GM23338 (cell line): ENCODE measurements around the gene DNM2. TPM values are rescaled to one million over a fixed set of nuclear protein-coding genes. Genes with fewer than 3 reads are reported as not detected.
"Not testable (repeated sequence)": the region's sequence is repeated elsewhere in the genome, so short reads cannot be mapped to it uniquely, and the experiment has no call there.

Experiments used
- ATAC-seq: fragments of 200-7000 bp; cut with Tn5 transposase; 3 replicates; pipeline ENCODE4 v1.9.1; 2020
- DNase-seq: peaks from one replicate; pipeline ENCODE4 v3.0.0-alpha.2; 2015; ENCODE audit warnings: low spot score
- H2AFZ ChIP-seq: fragments of 200-600 bp; sonication (generic); 2 replicates; pipeline ENCODE4 v1.8.0; 2016; ENCODE audit warnings: antibody characterized with exemption, mild to moderate bottlenecking, moderate library complexity
- H3F3A ChIP-seq: fragments of 200-600 bp; sonication (generic); replicated peaks from 2 replicates; pipeline ENCODE4 v1.8.0; 2017; ENCODE audit warnings: antibody characterized with exemption, mixed run types, low read depth
- H3K27ac ChIP-seq: fragments of 200-600 bp; sonication (generic); 2 replicates; pipeline ENCODE4 v1.6.1; 2016; ENCODE audit warnings: low read depth
- H3K27me3 ChIP-seq: fragments of 200-600 bp; sonication (generic); 2 replicates; pipeline ENCODE4 v1.8.0; 2016; ENCODE audit warnings: mild to moderate bottlenecking, mixed run types, moderate library complexity; ENCODE audit not compliant: insufficient read depth
- H3K36me3 ChIP-seq: fragments of 200-600 bp; sonication (generic); 2 replicates; pipeline ENCODE4 v1.8.0; 2016; ENCODE audit warnings: mild to moderate bottlenecking; ENCODE audit not compliant: insufficient read depth
- H3K4me1 ChIP-seq: fragments of 200-600 bp; sonication (generic); 2 replicates; pipeline ENCODE4 v1.8.0; 2016; ENCODE audit warnings: mild to moderate bottlenecking, moderate library complexity; ENCODE audit not compliant: insufficient read depth
- H3K4me2 ChIP-seq: fragments of 200-600 bp; sonication (generic); 2 replicates; pipeline ENCODE4 v1.7.1; 2017; ENCODE audit warnings: mixed run types
- H3K4me3 ChIP-seq: fragments of 200-600 bp; sonication (generic); 2 replicates; pipeline ENCODE4 v1.6.1; 2016; ENCODE audit warnings: mixed run types
- H3K79me2 ChIP-seq: fragments of 200-600 bp; sonication (generic); replicated peaks from 2 replicates; pipeline ENCODE4 v1.8.0; 2017; ENCODE audit warnings: mild to moderate bottlenecking; ENCODE audit not compliant: insufficient read depth
- H3K9me2 ChIP-seq: fragments of 200-600 bp; sonication (generic); 2 replicates; pipeline ENCODE4 v1.8.0; 2017; ENCODE audit not compliant: insufficient read depth
- H4K20me1 ChIP-seq: fragments of 200-600 bp; sonication (generic); replicated peaks from 2 replicates; pipeline ENCODE4 v1.8.0; 2017; ENCODE audit warnings: mild to moderate bottlenecking; ENCODE audit not compliant: insufficient read depth
- H3K27ac Mint-ChIP-seq: 2 replicates; pipeline ENCODE4 v1.8.0; 2020; ENCODE audit warnings: inconsistent platforms, mild to moderate bottlenecking, moderate library complexity, mixed read lengths
- H3K27me3 Mint-ChIP-seq: 3 replicates; pipeline ENCODE4 v1.8.0; 2022; ENCODE audit warnings: low read depth, mild to moderate bottlenecking, moderate library complexity, mixed read lengths, inconsistent platforms; ENCODE audit not compliant: insufficient read depth, poor library complexity
- H3K36me3 Mint-ChIP-seq: 3 replicates; pipeline ENCODE4 v1.8.0; 2021; ENCODE audit warnings: low read depth, mild to moderate bottlenecking, inconsistent platforms, moderate library complexity, mixed read lengths
- H3K4me1 Mint-ChIP-seq: 3 replicates; pipeline ENCODE4 v1.8.0; 2020; ENCODE audit warnings: mild to moderate bottlenecking, inconsistent platforms, mixed read lengths
- H3K4me3 Mint-ChIP-seq: 3 replicates; pipeline ENCODE4 v1.8.0; 2021; ENCODE audit warnings: moderate library complexity, mild to moderate bottlenecking, inconsistent platforms, mixed read lengths
- H3K9me3 Mint-ChIP-seq: 3 replicates; pipeline ENCODE4 v1.8.0; 2020; ENCODE audit warnings: moderate library complexity, mild to moderate bottlenecking, inconsistent platforms, mixed read lengths
- CREB1 ChIP-seq: fragments of 250-450 bp; sonication (Bioruptor Pico); IDR thresholded peaks from 2 replicates; pipeline ENCODE4 v1.5.0; 2020; ENCODE audit warnings: low read depth, mild to moderate bottlenecking, moderate library complexity
- ETS1 ChIP-seq: IDR thresholded peaks from 2 replicates; pipeline ENCODE4 v1.6.1; 2016; ENCODE audit warnings: antibody characterized with exemption
- EZH2 ChIP-seq: fragments of 200-600 bp; sonication (generic); IDR thresholded peaks from one replicate; pipeline ENCODE4 v1.8.0; 2017; ENCODE audit warnings: antibody characterized with exemption, mild to moderate bottlenecking, low read depth; ENCODE audit not compliant: unreplicated experiment
- JUNB ChIP-seq: IDR thresholded peaks from one replicate; pipeline ENCODE4 v1.6.1; 2016; ENCODE audit warnings: antibody characterized with exemption; ENCODE audit not compliant: unreplicated experiment
- NANOG ChIP-seq: IDR thresholded peaks from 2 replicates; pipeline ENCODE4 v1.6.1; 2016; ENCODE audit warnings: antibody characterized with exemption, borderline replicate concordance
- POLR2AphosphoS5 ChIP-seq: IDR thresholded peaks from 2 replicates; pipeline ENCODE4 v1.6.1; 2016; ENCODE audit warnings: antibody characterized with exemption, low read depth
- REST ChIP-seq: IDR thresholded peaks from one replicate; pipeline ENCODE4 v1.6.1; 2018; ENCODE audit warnings: antibody characterized with exemption; ENCODE audit not compliant: unreplicated experiment
- STAT1 ChIP-seq: IDR thresholded peaks from one replicate; pipeline ENCODE4 v1.6.1; 2016; ENCODE audit warnings: antibody characterized with exemption; ENCODE audit not compliant: unreplicated experiment
- ZNF331 ChIP-seq: fragments of 250-450 bp; sonication (Bioruptor Pico); IDR thresholded peaks from 2 replicates; pipeline ENCODE4 v1.5.0; 2020; ENCODE audit warnings: low read depth, mild to moderate bottlenecking, moderate library complexity
- ZNF462 ChIP-seq: fragments of 250-450 bp; sonication (Bioruptor Pico); IDR thresholded peaks from 2 replicates; pipeline ENCODE4 v1.5.0; 2020; ENCODE audit warnings: mild to moderate bottlenecking, moderate library complexity
- polyA plus RNA-seq: library from polyadenylated mRNA; unstranded; fragments of >200 nt; fragmentation: Nextera tagmentation; extraction: Ambion mirVana; gene quantifications from 2 replicates; pipeline ENCODE4 v1.2.1, GENCODE V29; 2016
- total RNA-seq: library from RNA; depleted of rRNA; stranded (reverse); fragments of >200 nt; shearing (Covaris generic); gene quantifications from 2 replicates; pipeline ENCODE4 v1.2.3, GENCODE V29; 2014

DNM2 gene
- total and polyA plus RNA-seq, 2 experiments from 2014 or later: 40.7 to 138 TPM

GRCh38 chr19:10758050-10758449, 40.2 kb downstream of the DNM2 start:
- H3K4me1 Mint-ChIP-seq: peaks cover 27% of the 10 kb centered on the region
- H2AFZ ChIP-seq, H3K36me3 ChIP-seq, H3K4me2 ChIP-seq, H3K27me3 Mint-ChIP-seq, DNase-seq, H3K9me3 Mint-ChIP-seq, H3K4me1 ChIP-seq, H3K27ac ChIP-seq, H3K4me3 Mint-ChIP-seq, H3K4me3 ChIP-seq, ATAC-seq, H3K27ac Mint-ChIP-seq, H3K9me2 ChIP-seq, H3K27me3 ChIP-seq: not testable (repeated sequence)
- peaks cover 24% of the 10 kb centered on the region for H3K36me3 Mint-ChIP-seq
- Histone ChIP-seq H4K20me1 (peaks cover 16% of the 10 kb centered on the region; the same call in 1 of the 2 replicates), H3F3A (peaks cover 12% of the 10 kb centered on the region; the same call in 1 of the 2 replicates), H3K79me2 (peaks cover 24% of the 10 kb centered on the region)

- Histone ChIP-seq H3K27ac (no peak overlapping the region), H4K20me1 (peaks cover 13% of the 10 kb centered on the region; the same call in 1 of the 2 replicates)
- no peaks in the 10 kb centered on the region for H3K9me3 Mint-ChIP-seq
- TF ChIP-seq CREB1 (CRISPR knock-in tag): no peak
- no peak for TF ChIP-seq POLR2AphosphoS5
- no peak for TF ChIP-seq ZNF331 (CRISPR knock-in tag)
- TF ChIP-seq NANOG: no peak
- TF ChIP-seq ETS1: no peak
- TF ChIP-seq ZNF462 (CRISPR knock-in tag): no peak
- no peak for TF ChIP-seq REST
- TF ChIP-seq STAT1: no peak
- no peak for TF ChIP-seq EZH2
- no peak for TF ChIP-seq JUNB
Measured at GRCh38 chr19:10758978-10759377, 41.1 kb downstream of the DNM2 start.

More at GRCh38 chr19:10758978-10759377, 41.1 kb downstream of the DNM2 start:
- Mint-ChIP-seq H3K4me3 (no peak overlapping the region; the same call in 2 of the 3 replicates), H3K4me1 (peaks cover 27% of the 10 kb centered on the region), H3K27me3 (peaks cover 12% of the 10 kb centered on the region), H3K36me3 (peaks cover 24% of the 10 kb centered on the region), H3K27ac (peak overlapping the region; percentile 66; the same call in 1 of the 2 replicates)
- Histone ChIP-seq H3K27me3 (no peaks in the 10 kb centered on the region), H3K4me1 (no peaks in the 10 kb centered on the region; the same call in 1 of the 2 replicates), H3F3A (peaks cover 12% of the 10 kb centered on the region; the same call in 1 of the 2 replicates), H3K4me2 (no peak overlapping the region), H3K36me3 (no peaks in the 10 kb centered on the region), H2AFZ (no peak overlapping the region), H3K4me3 (no peak overlapping the region), H3K79me2 (peaks cover 17% of the 10 kb centered on the region), H3K9me2 (no peaks in the 10 kb centered on the region)
- DNase-seq (no peak), ATAC-seq (no peak)
